ENCODE measurements around the gene PRDX6. TPM values are rescaled to one million over a fixed set of nuclear protein-coding genes. Genes with fewer than 3 reads are reported as not detected.

Gene PRDX6
- total and polyA plus RNA-seq, 2 of the 8 experiments (the other 6 are each of a cell fraction or from before 2014, with no cell fraction given), result 348 to 677 TPM

GRCh38 chr1:173532237-173532636 is 55.1 kb downstream of the PRDX6 start (continued):
- TF ChIP-seq CHD7 (IDR thresholded peaks at IDR 0.05; ENCODE audit: insufficient replicate concordance, low read length), result no peak
- no peak for TF ChIP-seq ZNF274 (IDR thresholded peaks at IDR 0.05; ENCODE audit: borderline replicate concordance, extremely low read depth, low read length)
- no peak for TF ChIP-seq CTBP2 (IDR thresholded peaks at IDR 0.05; ENCODE audit: borderline replicate concordance, insufficient read depth, insufficient read length, low read length)
- no peak for TF ChIP-seq NRF1 (IDR thresholded peaks at IDR 0.05; ENCODE audit: low read depth, low read length)
- TF ChIP-seq BACH1 (IDR thresholded peaks at IDR 0.05; ENCODE audit: low read length), result no peak
- no peak for TF ChIP-seq HDAC2 (IDR thresholded peaks at IDR 0.05; ENCODE audit: borderline replicate concordance in 1 of 2, low read depth in 2 of 2, low read length in 2 of 2)
- no peak for TF ChIP-seq SIX5 (IDR thresholded peaks at IDR 0.05; ENCODE audit: low read depth, low read length)
- TF ChIP-seq ASH2L (IDR thresholded peaks at IDR 0.05; ENCODE audit: low read length), result no peak

Data from H1 (cell line).